NCI-H510A (cell line): ENCODE data around the gene NELFCD.
"Not testable (repeated sequence)": the region's sequence is repeated elsewhere in the genome, so short reads cannot be mapped to it uniquely, and the experiment has no call there.

Experiments
- DNase-seq: peaks from one replicate; lab custom pipeline; 2025; lab: John Stamatoyannopoulos, UW

Gene NELFCD

DNA sequence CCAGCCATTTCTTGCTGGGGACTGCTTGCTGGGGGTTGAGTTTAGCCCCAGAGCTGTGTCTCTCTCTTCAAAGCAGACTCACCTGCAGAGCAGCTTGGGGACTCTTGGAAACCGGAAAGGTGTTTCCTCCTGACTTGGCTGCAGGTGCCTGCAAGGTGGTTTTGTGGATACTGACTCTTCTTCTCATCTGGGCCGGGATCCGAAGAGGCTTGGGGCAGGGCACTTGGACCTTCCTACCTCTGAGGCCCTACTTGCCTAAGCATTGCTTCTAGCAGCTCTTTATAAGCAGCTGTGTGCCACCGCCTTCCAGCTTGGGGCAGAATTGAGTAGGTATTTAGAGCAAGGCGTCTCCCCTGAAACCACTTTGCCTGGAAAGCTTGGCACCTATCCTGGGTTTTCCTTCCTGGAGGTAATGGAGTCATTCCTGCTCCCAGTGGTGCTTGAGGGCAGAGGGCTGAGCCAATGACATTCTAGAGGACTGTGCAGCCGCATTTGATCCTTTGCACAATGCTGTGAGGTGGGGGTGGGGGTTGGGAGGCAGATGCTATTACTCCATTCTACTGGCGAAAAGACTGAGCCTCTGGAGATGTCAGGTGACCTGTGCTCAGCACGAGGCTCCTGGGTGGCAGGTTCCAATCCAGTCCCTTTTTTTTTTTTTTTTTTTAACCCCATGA lies 29.4 kb downstream of the NELFCD start:
- no peak for DNase-seq

- DNase-seq, result no peak
These were observed 30.2 kb downstream of the NELFCD start for GRCh38 chr20:59010995-59011873.

- not testable (repeated sequence) for DNase-seq
These were observed 30.8 kb downstream of the NELFCD start for GRCh38 chr20:59011874-59012157.

DNA sequence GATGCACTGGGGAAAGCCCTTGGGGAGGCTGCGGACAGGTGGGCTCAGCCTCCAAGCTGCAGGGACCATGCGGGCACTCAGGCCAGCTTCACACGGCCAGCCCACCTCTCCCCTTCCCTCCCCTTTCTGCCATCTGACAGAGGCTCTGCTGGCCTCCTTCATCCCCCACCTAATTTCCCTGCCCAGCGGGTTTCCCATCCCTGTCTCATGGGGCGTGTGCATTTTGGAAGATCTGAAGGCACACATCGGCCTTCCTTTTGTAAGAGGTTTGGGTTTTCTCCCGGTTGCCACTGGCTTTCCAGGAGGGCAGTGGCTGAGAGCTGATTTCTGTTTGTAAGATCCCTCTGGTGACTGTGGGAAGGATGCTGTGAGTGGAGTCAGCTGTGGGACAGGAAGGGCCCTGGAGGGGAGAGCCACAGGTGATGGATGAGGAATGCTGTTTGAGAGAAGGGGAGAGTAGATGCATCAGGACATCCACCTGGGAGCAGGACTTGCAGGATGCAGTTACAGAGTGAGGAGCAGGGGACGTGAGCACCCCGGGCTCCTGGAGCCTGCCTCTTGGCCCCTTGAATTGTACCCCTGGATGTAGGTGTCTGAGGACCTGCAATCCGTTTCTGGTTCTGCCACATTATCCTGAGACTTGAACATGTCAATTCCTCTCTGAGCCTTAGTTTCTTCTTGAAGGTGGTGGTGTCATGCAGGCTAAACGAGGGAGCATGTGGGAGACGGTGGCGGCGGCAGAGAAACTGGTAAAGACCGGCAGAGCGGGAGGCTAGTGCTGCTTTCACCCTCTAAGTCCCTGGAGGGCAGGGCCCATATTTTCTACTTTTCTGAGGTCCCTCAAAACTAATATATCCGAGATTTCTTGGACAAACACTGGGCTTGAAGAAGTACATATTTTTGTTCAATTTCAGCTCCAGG lies 32.2 kb downstream of the NELFCD start:
- no peak for DNase-seq

DNA sequence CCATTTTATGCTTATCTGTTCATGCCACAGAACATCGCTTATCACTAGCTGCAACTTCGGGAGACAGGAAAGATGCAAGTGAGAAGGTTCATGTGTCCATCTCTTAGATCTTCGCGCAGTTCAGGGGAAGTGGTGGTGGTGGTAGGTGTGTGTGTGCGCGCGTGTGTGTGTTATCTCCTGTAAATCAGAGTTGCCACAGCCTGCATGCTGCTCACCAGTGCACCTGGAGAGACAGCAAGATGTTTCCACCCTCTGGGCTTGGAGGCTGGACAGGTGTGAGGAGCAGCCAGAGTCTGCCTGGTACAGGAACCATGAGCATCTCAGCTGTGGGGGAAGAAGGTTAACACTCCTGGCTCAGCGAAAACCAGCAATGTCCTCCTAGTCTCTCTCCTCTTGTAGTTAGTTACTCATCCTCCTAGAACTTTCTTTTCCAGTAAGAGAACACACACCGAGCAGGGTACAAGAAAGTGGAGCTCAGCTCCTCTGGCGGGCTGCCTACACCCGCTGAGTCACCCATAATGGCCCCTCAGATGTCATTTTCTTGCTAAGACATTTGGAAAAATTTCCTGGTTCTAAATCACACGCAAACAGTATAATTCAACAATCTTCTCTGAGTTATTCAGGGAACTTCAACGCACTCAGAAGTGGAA lies 33.0 kb downstream of the NELFCD start:
- no peak for DNase-seq

GRCh38 chr20:59014680-59015389 lies 33.8 kb downstream of the NELFCD start:
- DNase-seq, result no peak

- no peak for DNase-seq
These were observed 34.4 kb downstream of the NELFCD start for GRCh38 chr20:59015411-59015810.

GRCh38 chr20:59015812-59016711 lies 35.0 kb downstream of the NELFCD start:
- DNase-seq, result no peak

GRCh38 chr20:59016795-59017492 lies 35.9 kb downstream of the NELFCD start:
- no peak for DNase-seq

- DNase-seq, result no peak
These were observed 36.6 kb downstream of the NELFCD start for GRCh38 chr20:59017493-59018231.

DNA sequence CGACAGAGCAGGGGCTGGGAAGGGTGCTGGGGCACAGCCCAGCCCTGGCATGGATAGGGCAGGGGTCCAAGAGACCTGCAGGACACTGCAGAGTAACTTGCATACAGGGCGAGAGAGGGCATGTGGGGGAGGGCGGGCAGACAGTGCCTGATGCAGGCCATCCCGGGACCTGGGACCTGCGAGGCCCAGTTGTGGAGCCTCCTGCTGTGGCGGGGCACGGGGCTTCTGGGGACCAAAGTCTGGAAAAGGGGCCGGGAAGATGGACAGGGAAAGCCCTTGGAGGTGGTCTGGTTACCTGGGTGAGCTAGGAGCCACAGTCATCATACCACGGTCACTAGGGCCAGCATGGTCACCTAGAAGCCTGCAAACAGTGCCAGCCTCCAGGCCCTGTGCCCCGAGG lies 37.8 kb downstream of the NELFCD start:
- no peak for DNase-seq

- no peak for DNase-seq
These were observed 38.2 kb downstream of the NELFCD start, which contains the start of gene TUBB1 for GRCh38 chr20:59019217-59019616. TUBB1 (plus strand) TSS chr20:59019429; CDS start chr20:59019523, 94 bp downstream.

GRCh38 chr20:59020938-59021551 lies 40.0 kb downstream of the NELFCD start:
- DNase-seq, result no peak

DNA sequence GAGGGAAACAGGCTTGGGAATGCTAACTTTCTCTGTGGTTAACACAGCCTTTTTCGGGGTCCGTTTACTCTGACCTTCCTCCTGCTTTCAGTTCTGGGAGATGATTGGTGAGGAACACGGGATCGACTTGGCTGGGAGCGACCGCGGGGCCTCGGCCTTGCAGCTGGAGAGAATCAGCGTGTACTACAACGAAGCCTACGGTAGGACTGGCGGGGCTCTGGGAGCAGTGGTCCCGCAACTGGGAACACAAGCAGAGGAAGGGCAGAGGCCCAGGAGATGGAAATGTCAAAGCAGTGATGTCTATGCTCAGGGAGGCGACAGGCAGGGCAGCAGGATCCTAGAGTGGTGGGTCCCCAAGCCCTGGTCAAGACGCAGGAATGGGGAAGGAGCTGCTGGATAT lies 41.7 kb downstream of the NELFCD start:
- no peak for DNase-seq

DNA sequence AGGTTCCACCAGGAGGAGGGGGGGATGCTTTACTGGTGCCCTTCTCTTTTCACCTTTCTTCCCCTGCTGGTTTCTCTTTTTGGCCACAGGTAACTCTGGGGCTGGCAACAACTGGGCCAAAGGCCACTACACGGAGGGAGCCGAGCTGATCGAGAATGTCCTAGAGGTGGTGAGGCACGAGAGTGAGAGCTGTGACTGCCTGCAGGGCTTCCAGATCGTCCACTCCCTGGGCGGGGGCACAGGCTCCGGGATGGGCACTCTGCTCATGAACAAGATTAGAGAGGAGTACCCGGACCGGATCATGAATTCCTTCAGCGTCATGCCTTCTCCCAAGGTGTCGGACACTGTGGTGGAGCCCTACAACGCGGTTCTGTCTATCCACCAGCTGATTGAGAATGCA lies 42.6 kb downstream of the NELFCD start:
- no peak for DNase-seq

- no peak for DNase-seq
These were observed 43.1 kb downstream of the NELFCD start for GRCh38 chr20:59024111-59024530.

- DNase-seq, result no peak
These were observed 44.0 kb downstream of the NELFCD start for GRCh38 chr20:59025086-59025485.

- no peak for DNase-seq
These were observed 44.5 kb downstream of the NELFCD start for GRCh38 chr20:59025511-59025910.
